A549 (cell line): ENCODE measurements around the gene INCA1. TPM values are rescaled to one million over a fixed set of nuclear protein-coding genes. Genes with fewer than 3 reads are reported as not detected.

Experiments used
- ATAC-seq, 2 experiments: fragments of 200-7000 bp in 1 of 2; fragments of >200 bp in 1 of 2; cut with Nextera tagmentation in 1 of 2; cut with Tn5 transposase in 1 of 2; 3 replicates each; pipeline versions ENCODE4 v1.8.0 to v1.9.1; 2018 to 2020; ENCODE audit warnings: mild to moderate bottlenecking in 1 of 2, moderate library complexity in 1 of 2
- CTCF ChIA-PET: fragments of 300-600 bp; sonication (Branson Sonifier 250); formaldehyde crosslinking; extraction: SDS; loops from one replicate; lab custom pipeline; 2021; ENCODE audit warnings: antibody characterized with exemption, inconsistent platforms; lab: Yijun Ruan, JAX
- POLR2A ChIA-PET: fragments of 350-600 bp; formaldehyde crosslinking; extraction: SDS; loops from one replicate; lab custom pipeline; 2021; ENCODE audit warnings: antibody characterized with exemption, inconsistent platforms; lab: Yijun Ruan, JAX
- DNase-seq, 2 experiments: peaks; one replicate each; pipeline versions ENCODE4 v3.0.0 to v3.0.0-alpha.2; 2011 to 2016; ENCODE audit warnings: low read depth in 1 of 2, low spot score in 1 of 2
- FAIRE-seq: peaks from 2 replicates; lab custom pipeline; 2011; peaks lifted over from hg19 to GRCh38; lab: Jason Lieb, UNC
- H3K27ac ChIP-seq, 2 experiments: fragments of >200 bp; sonication (Bioruptor Twin); formaldehyde crosslinking; 3 replicates each; pipeline ENCODE4 v1.5.1; 2016 to 2017
- H3K4me1 ChIP-seq: fragments of >200 bp; sonication (Bioruptor Twin); formaldehyde crosslinking; 3 replicates; pipeline ENCODE4 v1.6.1; 2016
- H3K4me2 ChIP-seq: fragments of >200 bp; sonication (Bioruptor Twin); formaldehyde crosslinking; 3 replicates; pipeline ENCODE4 v1.6.1; 2016
- H3K4me3 ChIP-seq: fragments of >200 bp; sonication (Bioruptor Twin); formaldehyde crosslinking; 3 replicates; pipeline ENCODE4 v1.5.1; 2016
- H3K9me3 ChIP-seq: fragments of >200 bp; sonication (Bioruptor Twin); formaldehyde crosslinking; 3 replicates; pipeline ENCODE4 v1.6.1; 2016
- CHD4 ChIP-seq: fragments of 200-600 bp; sonication (generic); IDR thresholded peaks from 2 replicates; pipeline ENCODE4 v1.6.1; 2016; ENCODE audit warnings: antibody characterized with exemption, mild to moderate bottlenecking, borderline replicate concordance
- EHF ChIP-seq: fragments of 250-450 bp; sonication (Bioruptor Pico); IDR thresholded peaks from 2 replicates; pipeline ENCODE4 v1.5.0; 2020; ENCODE audit warnings: mild to moderate bottlenecking
- ELK1 ChIP-seq: fragments of 150-350 bp; IDR thresholded peaks from 2 replicates; pipeline ENCODE4 v1.6.1; 2014; ENCODE audit warnings: low read depth, mild to moderate bottlenecking, low read length
- FOSL2 ChIP-seq, 2 experiments: fragments of 450-650 bp in 1 of 2; fragments of >200 bp in 1 of 2; sonication (Bioruptor Twin) in 1 of 2; formaldehyde crosslinking; IDR thresholded peaks; 2 replicates each; pipeline versions ENCODE4 v1.5.0 to v1.6.1; 2016 to 2020; ENCODE audit warnings: mild to moderate bottlenecking in 1 of 2, moderate library complexity in 1 of 2
- GATA3 ChIP-seq: IDR thresholded peaks from 2 replicates; pipeline ENCODE4 v1.6.1; 2012; ENCODE audit warnings: borderline replicate concordance
- HDAC2 ChIP-seq: fragments of 200-600 bp; sonication (generic); IDR thresholded peaks from 2 replicates; pipeline ENCODE4 v1.6.1; 2016
- HES2 ChIP-seq: fragments of >200 bp; sonication (Bioruptor Twin); formaldehyde crosslinking; IDR thresholded peaks from 2 replicates; pipeline ENCODE4 v1.6.1; 2016
- HEYL ChIP-seq: fragments of 250-450 bp; sonication (Bioruptor Pico); IDR thresholded peaks from 2 replicates; pipeline ENCODE4 v1.8.0; 2021; ENCODE audit warnings: mild to moderate bottlenecking, moderate library complexity
- JUNB ChIP-seq: fragments of >200 bp; sonication (Bioruptor Twin); formaldehyde crosslinking; IDR thresholded peaks from 2 replicates; pipeline ENCODE4 v1.6.1; 2016
- KDM1A ChIP-seq: fragments of 200-600 bp; sonication (generic); IDR thresholded peaks from 2 replicates; pipeline ENCODE4 v1.6.1; 2016; ENCODE audit warnings: low read depth, mild to moderate bottlenecking
- MAFK ChIP-seq: fragments of 450-650 bp; IDR thresholded peaks from 2 replicates; pipeline ENCODE4 v1.6.1; 2014; ENCODE audit not compliant: partially characterized antibody
- MAZ ChIP-seq: fragments of 150-350 bp; IDR thresholded peaks from 2 replicates; pipeline ENCODE4 v1.6.1; 2014; ENCODE audit warnings: antibody characterized with exemption, low read depth, low read length, borderline replicate concordance
- MYC ChIP-seq: IDR thresholded peaks from 2 replicates; pipeline ENCODE4 v1.6.1; 2012; ENCODE audit warnings: mild to moderate bottlenecking, inconsistent platforms, low read length, improper control_type of control experiment, borderline replicate concordance
- POLR2A ChIP-seq: IDR thresholded peaks from 2 replicates; pipeline ENCODE4 v1.6.1; 2012; ENCODE audit warnings: mild to moderate bottlenecking, low read length
- POLR2AphosphoS2 ChIP-seq: conservative IDR thresholded peaks from 2 replicates; pipeline ENCODE4 v1.6.1; 2012; ENCODE audit warnings: low read length, improper control_type of control experiment, inconsistent platforms
- RAD21 ChIP-seq, 2 experiments: fragments of >200 bp in 1 of 2; sonication (Bioruptor Twin) in 1 of 2; formaldehyde crosslinking in 1 of 2; IDR thresholded peaks in 1 of 2; conservative IDR thresholded peaks in 1 of 2; 2 replicates in 1 of 2; 3 replicates in 1 of 2; pipeline ENCODE4 v1.6.1; 2012 to 2018; ENCODE audit warnings: inconsistent platforms in 1 of 2
- RNF2 ChIP-seq: fragments of 200-600 bp; sonication (generic); IDR thresholded peaks from 2 replicates; pipeline ENCODE4 v1.6.1; 2016; ENCODE audit warnings: low read depth, mild to moderate bottlenecking, antibody characterized with exemption, moderate library complexity, borderline replicate concordance
- SREBF2 ChIP-seq: fragments of 450-650 bp; IDR thresholded peaks from 2 replicates; pipeline ENCODE4 v1.6.1; 2014; ENCODE audit warnings: mild to moderate bottlenecking, moderate library complexity
- ZNF302 ChIP-seq: fragments of 250-450 bp; sonication (Bioruptor Pico); IDR thresholded peaks from 2 replicates; pipeline ENCODE4 v1.9.0; 2021; ENCODE audit warnings: inconsistent platforms, mild to moderate bottlenecking, moderate library complexity
- ZSCAN20 ChIP-seq: fragments of 250-450 bp; sonication (Bioruptor Pico); IDR thresholded peaks from 2 replicates; pipeline ENCODE4 v1.8.0; 2022; ENCODE audit warnings: mild to moderate bottlenecking, moderate library complexity
- WGBS: methylation state at CpG from one replicate; pipeline ENCODE4 v1.1.6; 2017; ENCODE audit errors: missing lambda C conversion rate; 5-methylcytosine and 5-hydroxymethylcytosine counted together
- polyA plus RNA-seq, 4 experiments: library from polyadenylated mRNA; depleted of rRNA in 3 of 4; stranded (reverse); fragments of >200 nt; fragmentation: RNase III in 1 of 4; extraction: RNeasy Plus Mini Kit Qiagen cat#74134 plus additional on column Dnase treatment in 1 of 4; gene quantifications; 2 replicates in 3 of 4; 3 replicates in 1 of 4; pipeline ENCODE4 v1.2.3, GENCODE V29; 2011 to 2017
- TF ChIP-seq, protein P1 (sequence below): fragments of >200 bp; sonication (Bioruptor Twin); formaldehyde crosslinking; IDR thresholded peaks from 3 replicates; pipeline ENCODE4 v1.5.1; 2016

INCA1 gene
- polyA plus RNA-seq, 2 of the 4 experiments (the other 2 are of a cell fraction), result 0.66 to 1.1 TPM

GRCh38 chr17:5042157-5043022 is 45.1 kb upstream of the INCA1 start:
- ATAC-seq (no peak), FAIRE-seq (no peak), DNase-seq (no peak)
- Histone ChIP-seq H3K9me3 (no peaks in the 10 kb centered on the region), H3K4me1 (no peaks in the 10 kb centered on the region), H3K4me3 (no peak overlapping the region), H3K4me2 (no peak overlapping the region), H3K27ac (no peak overlapping the region)
- CTCF ChIA-PET, result interaction anchor here (1.0 to 1.2 kb wide), 2 partner anchors 13 to 61 kb away, joined by 3 read pairs; no protein-coding TSS in a partner anchor
- TF ChIP-seq JUNB (no peak), HES2 (no peak), ELK1 (no peak), FOSL2 (IDR thresholded peaks at IDR 0.05) (no peak), FOSL2 (CRISPR knock-in tag; IDR thresholded peaks at IDR 0.05) (no peak), KDM1A (no peak), CHD4 (no peak), MAZ (no peak), SREBF2 (no peak), MYC (no peak), POLR2AphosphoS2 (no peak), RNF2 (no peak), HEYL (CRISPR knock-in tag) (no peak), ZNF302 (CRISPR knock-in tag) (no peak), ZSCAN20 (CRISPR knock-in tag) (no peak), POLR2A (no peak)
- TF ChIP-seq, protein P1, sequence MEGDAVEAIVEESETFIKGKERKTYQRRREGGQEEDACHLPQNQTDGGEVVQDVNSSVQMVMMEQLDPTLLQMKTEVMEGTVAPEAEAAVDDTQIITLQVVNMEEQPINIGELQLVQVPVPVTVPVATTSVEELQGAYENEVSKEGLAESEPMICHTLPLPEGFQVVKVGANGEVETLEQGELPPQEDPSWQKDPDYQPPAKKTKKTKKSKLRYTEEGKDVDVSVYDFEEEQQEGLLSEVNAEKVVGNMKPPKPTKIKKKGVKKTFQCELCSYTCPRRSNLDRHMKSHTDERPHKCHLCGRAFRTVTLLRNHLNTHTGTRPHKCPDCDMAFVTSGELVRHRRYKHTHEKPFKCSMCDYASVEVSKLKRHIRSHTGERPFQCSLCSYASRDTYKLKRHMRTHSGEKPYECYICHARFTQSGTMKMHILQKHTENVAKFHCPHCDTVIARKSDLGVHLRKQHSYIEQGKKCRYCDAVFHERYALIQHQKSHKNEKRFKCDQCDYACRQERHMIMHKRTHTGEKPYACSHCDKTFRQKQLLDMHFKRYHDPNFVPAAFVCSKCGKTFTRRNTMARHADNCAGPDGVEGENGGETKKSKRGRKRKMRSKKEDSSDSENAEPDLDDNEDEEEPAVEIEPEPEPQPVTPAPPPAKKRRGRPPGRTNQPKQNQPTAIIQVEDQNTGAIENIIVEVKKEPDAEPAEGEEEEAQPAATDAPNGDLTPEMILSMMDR, result no peak
- POLR2A ChIA-PET, result no interaction called here
- 80% methylated on average over 15 of the region's 15 CpGs for WGBS

- WGBS, result 4% methylated on average over 19 of the region's 24 CpGs
- ChIA-PET POLR2A (interaction anchor here (1.4 to 1.7 kb wide), 3 partner anchors 10 to 68 kb away, joined by 5 to 8 read pairs (median 8); partner anchors contain the start of gene SPAG7), CTCF (interaction anchor here (0.6 to 4.7 kb wide), 6 partner anchors 13 to 320 kb away, joined by 3 to 23 read pairs (median 7); partner anchors contain the start of genes CAMTA2 and ZNF594)
- TF ChIP-seq RAD21 (conservative IDR thresholded peaks at IDR 0.05 in 1 of 2, IDR thresholded peaks at IDR 0.05 in 1 of 2), result no peak
- TF ChIP-seq EHF, result no peak
- TF ChIP-seq MAFK, result peak; percentile 16
- no peak for TF ChIP-seq HDAC2
- TF ChIP-seq GATA3, result no peak
- Histone ChIP-seq H3K4me2 (peak within 1 kb of the TSS; percentile 77), H3K4me3 (peak within 1 kb of the TSS; percentile 44), H3K27ac (peak within 1 kb of the TSS; percentile 14 to 81; a peak in 4 of 6 replicates), H3K4me1 (peaks cover 3% of the 10 kb centered on the region; the same call in 1 of the 3 replicates), H3K9me3 (no peaks in the 10 kb centered on the region)
- DNase-seq (peak; percentile 47 to 51), ATAC-seq (peak; percentile 55 to 65), FAIRE-seq (no peak)
Measured at GRCh38 chr17:5035315-5035714, 38.0 kb upstream of the INCA1 start, which contains the start of gene SLC52A1. TSS of gene SLC52A1 (minus strand) at chr17:5035426. CDS start at chr17:5034606, 820 bp downstream.
